ENCODE measurements around the gene LOXHD1. TPM values are rescaled to one million over a fixed set of nuclear protein-coding genes. Genes with fewer than 3 reads are reported as not detected.

LOXHD1 gene
- total and polyA plus RNA-seq, 10 of the 15 experiments (the other 5 are each of a cell fraction or from before 2014, with no cell fraction given), result not detected

- H3K27ac ChIP-seq (ENCODE audit: control insufficient read depth, insufficient read depth), result no peak overlapping the region
- no peaks in the 10 kb centered on the region; the same call in 2 of the 3 replicates for H3K9me3 ChIP-seq (replicated peaks; ENCODE audit: control insufficient read depth, insufficient read depth, low read length)
- ChIA-PET RAD21 (ENCODE audit: unreplicated experiment) (interaction anchor here (0.6 kb wide), 1 partner anchor 152 kb away, joined by 3 read pairs; no protein-coding TSS in a partner anchor), POLR2A (no interaction called here), CTCF (interaction anchor here (1.1 kb wide), 1 partner anchor 504 kb away, joined by 3 read pairs; no protein-coding TSS in a partner anchor), SMC1A (ENCODE audit: uncharacterized antibody, unreplicated experiment) (no interaction called here)
- DNase-seq (ENCODE audit: low read depth, low spot score) (no peak), ATAC-seq (no peak), FAIRE-seq (no peak)
- in situ Hi-C loops (cut with MboI) (no loop called here), intact Hi-C loops (cut with micrococcal nuclease; ENCODE audit: unreplicated experiment) (no loop called here)
- BruUV-seq (replicated peaks), result no TSS peak
- no peak overlapping the region for H2AFZ ChIP-seq (ENCODE audit: control insufficient read depth, low read depth, low read length)
- H3K79me2 ChIP-seq (ENCODE audit: control insufficient read depth, insufficient read depth, low read length), result no peaks in the 10 kb centered on the region
- H3K4me1 ChIP-seq (ENCODE audit: control insufficient read depth, insufficient read depth, low read length), result no peaks in the 10 kb centered on the region
- TF ChIP-seq YBX1 (IDR thresholded peaks at IDR 0.05) (no peak), SKIL (IDR thresholded peaks at IDR 0.05; ENCODE audit: low read depth, poor library complexity, severe bottlenecking) (no peak), ZNF622 (IDR thresholded peaks at IDR 0.05) (no peak), CBX5 (IDR thresholded peaks at IDR 0.05; ENCODE audit: low read depth) (no peak), IKZF2 (IDR thresholded peaks at IDR 0.05) (no peak), DPF2 (IDR thresholded peaks at IDR 0.05) (no peak), MEF2A (IDR thresholded peaks at IDR 0.05; ENCODE audit: insufficient read depth, low read depth, low read length) (no peak), NKRF (conservative IDR thresholded peaks at IDR 0.05) (no peak), CBX3 (IDR thresholded peaks at IDR 0.05; ENCODE audit: borderline replicate concordance, low read depth) (no peak), ZNF217 (IDR thresholded peaks at IDR 0.05) (no peak), CEBPB (IDR thresholded peaks at IDR 0.05; ENCODE audit: borderline replicate concordance in 1 of 2, low read depth in 2 of 2, low read length in 2 of 2) (no peak), BMI1 (IDR thresholded peaks at IDR 0.05; ENCODE audit: borderline replicate concordance) (no peak), RELA (IDR thresholded peaks at IDR 0.05; ENCODE audit: borderline replicate concordance, partially characterized antibody) (no peak), SMAD1 (IDR thresholded peaks at IDR 0.05; ENCODE audit: low read depth, partially characterized antibody) (no peak), SMARCA5 (IDR thresholded peaks at IDR 0.05) (no peak), ATF3 (IDR thresholded peaks at IDR 0.05; ENCODE audit: borderline replicate concordance, extremely low read depth, low read depth, low read length) (no peak), FOXM1 (IDR thresholded peaks at IDR 0.05; ENCODE audit: low read depth, low read length) (no peak), FOS (IDR thresholded peaks at IDR 0.05; ENCODE audit: borderline replicate concordance, extremely low read depth, insufficient read length) (no peak), CREM (IDR thresholded peaks at IDR 0.05; ENCODE audit: low read depth) (no peak)
- no peak overlapping the region for H3K9ac ChIP-seq (ENCODE audit: control insufficient read depth, insufficient read depth, low read length)
- H3K4me3 ChIP-seq, result no peak overlapping the region
- H3K36me3 ChIP-seq (ENCODE audit: control insufficient read depth in 2 of 2, insufficient read depth in 2 of 2, low read length in 1 of 2), result no peaks in the 10 kb centered on the region
- no peaks in the 10 kb centered on the region for H3K27me3 ChIP-seq (replicated peaks in 1 of 2; ENCODE audit: control insufficient read depth in 2 of 2, insufficient read depth in 2 of 2, low read length in 1 of 2)
- no peak overlapping the region for H3K4me2 ChIP-seq (ENCODE audit: control insufficient read depth, insufficient read depth)
- H4K20me1 ChIP-seq (ENCODE audit: control insufficient read depth, insufficient read depth), result no peaks in the 10 kb centered on the region
Measured at GRCh38 chr18:46696702-46697101, 39.7 kb upstream of the LOXHD1 start.

Data from GM12878 (cell line).